CD14-positive monocyte (primary cell): ENCODE results near the gene CAPNS2. TPM values are rescaled to one million over a fixed set of nuclear protein-coding genes. Genes with fewer than 3 reads are reported as not detected.
A peak's percentile ranks its signal among the peaks of the same experiment; 100 is the strongest.

ENCODE experiments used
- DNase-seq, 3 donors: peaks; one replicate each; pipeline ENCODE4 v3.0.0-alpha.2; 2011 to 2022
- H2AFZ ChIP-seq: 2 replicates; pipeline ENCODE4 v1.6.0; 2012; ENCODE audit warnings: mild to moderate bottlenecking, low read depth, low read length, inconsistent platforms; ENCODE audit not compliant: insufficient read depth, poor library complexity, severe bottlenecking
- H3K27ac ChIP-seq, 2 donors: 1 replicate in 1 of 2; 2 replicates in 1 of 2; pipeline ENCODE4 v1.5.1; 2012 to 2013; ENCODE audit warnings: low read length in 2 of 2, control low read depth in 1 of 2, inconsistent platforms in 1 of 2, low read depth in 1 of 2, mild to moderate bottlenecking in 1 of 2
- H3K27me3 ChIP-seq, 2 donors: one replicate each; pipeline versions ENCODE4 v1.6.0 to v1.6.1; 2011 to 2013; ENCODE audit warnings: low read length in 2 of 2; ENCODE audit not compliant: control insufficient read depth in 2 of 2, insufficient read depth in 2 of 2
- H3K36me3 ChIP-seq, 2 donors: replicated peaks in 1 of 2; 1 replicate in 1 of 2; 2 replicates in 1 of 2; pipeline versions ENCODE4 v1.5.1 to v1.6.1; 2012 to 2013; ENCODE audit warnings: low read length in 2 of 2, control low read depth in 1 of 2, inconsistent platforms in 1 of 2, mild to moderate bottlenecking in 1 of 2; ENCODE audit not compliant: insufficient read depth in 2 of 2, control insufficient read depth in 1 of 2
- H3K4me1 ChIP-seq, 2 donors: 1 replicate in 1 of 2; 2 replicates in 1 of 2; pipeline versions ENCODE4 v1.5.1 to v1.6.1; 2012 to 2013; ENCODE audit warnings: low read length in 2 of 2, control low read depth in 1 of 2, inconsistent platforms in 1 of 2, mild to moderate bottlenecking in 1 of 2, moderate library complexity in 1 of 2; ENCODE audit not compliant: insufficient read depth in 2 of 2, control insufficient read depth in 1 of 2
- H3K4me2 ChIP-seq: replicated peaks from 2 replicates; pipeline ENCODE3; 2012; ENCODE audit warnings: low read length, moderate library complexity, mild to moderate bottlenecking; ENCODE audit not compliant: poor library complexity, severe bottlenecking; ENCODE audit errors: extremely low read depth
- H3K4me3 ChIP-seq, 3 experiments: fragments of 200-600 bp in 1 of 3; sonication (generic) in 1 of 3; replicated peaks in 1 of 3; 1 replicate in 2 of 3; 2 replicates in 1 of 3; pipeline ENCODE4 v1.5.1; 2011 to 2013; ENCODE audit warnings: low read length in 3 of 3, mild to moderate bottlenecking in 3 of 3, control low read depth in 2 of 3, low read depth in 2 of 3, inconsistent platforms in 1 of 3, moderate library complexity in 1 of 3
- H3K79me2 ChIP-seq: 2 replicates; pipeline ENCODE4 v1.6.0; 2012; ENCODE audit warnings: mild to moderate bottlenecking, control low read depth, inconsistent platforms, low read length, moderate library complexity; ENCODE audit not compliant: insufficient read depth
- H3K9ac ChIP-seq: 2 replicates; pipeline ENCODE4 v1.6.0; 2017; ENCODE audit warnings: low read length, mild to moderate bottlenecking; ENCODE audit not compliant: insufficient read depth, poor library complexity, severe bottlenecking
- H3K9me3 ChIP-seq, 2 donors: replicated peaks in 1 of 2; 1 replicate in 1 of 2; 2 replicates in 1 of 2; pipeline versions ENCODE4 v1.5.1 to v1.6.1; 2012 to 2013; ENCODE audit warnings: low read length in 2 of 2, control low read depth in 1 of 2; ENCODE audit not compliant: control insufficient read depth in 1 of 2, insufficient read depth in 1 of 2
- H4K20me1 ChIP-seq: 2 replicates; pipeline ENCODE4 v1.6.0; 2012; ENCODE audit warnings: mild to moderate bottlenecking, low read length, control low read depth, moderate library complexity; ENCODE audit not compliant: insufficient read depth
- H3K27ac Mint-ChIP-seq, 7 donors: one replicate each; pipeline ENCODE4 v1.8.0; 2020; ENCODE audit warnings: mild to moderate bottlenecking in 7 of 7, mixed read lengths in 7 of 7, moderate library complexity in 6 of 7, inconsistent platforms in 2 of 7
- H3K27me3 Mint-ChIP-seq, 3 donors: one replicate each; pipeline ENCODE4 v1.8.0; 2021 to 2022; ENCODE audit warnings: low read depth in 3 of 3, mild to moderate bottlenecking in 3 of 3, mixed read lengths in 3 of 3, moderate library complexity in 3 of 3, inconsistent platforms in 1 of 3
- H3K36me3 Mint-ChIP-seq, 2 donors: one replicate each; pipeline ENCODE4 v1.8.0; 2020; ENCODE audit warnings: mixed read lengths in 2 of 2, inconsistent platforms in 1 of 2, mild to moderate bottlenecking in 1 of 2
- H3K4me1 Mint-ChIP-seq: one replicate; pipeline ENCODE4 v1.8.0; 2020; ENCODE audit warnings: mild to moderate bottlenecking, mixed read lengths
- H3K4me3 Mint-ChIP-seq, 2 donors: one replicate each; pipeline ENCODE4 v1.8.0; 2020; ENCODE audit warnings: mild to moderate bottlenecking in 2 of 2, mixed read lengths in 2 of 2, moderate library complexity in 1 of 2
- H3K9me3 Mint-ChIP-seq, 7 donors: one replicate each; pipeline ENCODE4 v1.8.0; 2020 to 2022; ENCODE audit warnings: mixed read lengths in 7 of 7, mild to moderate bottlenecking in 6 of 7, moderate library complexity in 6 of 7, inconsistent platforms in 2 of 7
- CTCF ChIP-seq: fragments of 200-600 bp; IDR thresholded peaks from one replicate; pipeline ENCODE4 v1.8.0; 2022; ENCODE audit warnings: antibody characterized with exemption, mild to moderate bottlenecking
- WGBS: methylation state at CpG from one replicate; pipeline ENCODE4 v1.1.5; 2013; ENCODE audit warnings: missing lambda C conversion rate; ENCODE audit not compliant: insufficient coverage; 5-methylcytosine and 5-hydroxymethylcytosine counted together
- intact Hi-C, 2 donors: fragments of 100-400 bp; cut with micrococcal nuclease; formaldehyde crosslinking; loops; one replicate each; pipeline versions ENCODE4 v1.15.0 to v1.15.1; 2023
- polyA plus RNA-seq, 3 donors: library from polyadenylated mRNA; depleted of rRNA in 1 of 3; unstranded in 2 of 3; stranded (reverse) in 1 of 3; fragments of 300-500 nt in 2 of 3; fragments of >200 nt in 1 of 3; fragmentation: Illumina TruSeq in 2 of 3; gene quantifications; 1 replicate in 2 of 3; 2 replicates in 1 of 3; pipeline ENCODE4 v1.2.3, GENCODE V29; 2012 to 2021

The CAPNS2 gene
- polyA plus RNA-seq, 3 donors = 0.17 to 0.35 TPM; not detected in 1

- peaks cover 17 to 25% of the 10 kb centered on the region in 2 donors for H3K36me3 Mint-ChIP-seq
- Histone ChIP-seq H3K9ac (no peak overlapping the region), H4K20me1 (peaks cover 3% of the 10 kb centered on the region), H3K4me3 (no peak overlapping the region), H3K36me3 (peaks cover 2 to 18% of the 10 kb centered on the region in 2 donors), H3K4me2 (no peak overlapping the region), H3K9me3 (no peaks in the 10 kb centered on the region), H3K27ac (no peak overlapping the region), H3K27me3 (no peaks in the 10 kb centered on the region), H3K4me1 (peaks cover 46 to 56% of the 10 kb centered on the region in 2 donors), H2AFZ (no peak overlapping the region), H3K79me2 (peaks cover 5% of the 10 kb centered on the region)
- H3K9me3 Mint-ChIP-seq = no peaks in the 10 kb centered on the region
- no peak for TF ChIP-seq CTCF
- intact Hi-C loops = no loop called here
- H3K27me3 Mint-ChIP-seq = no peaks in the 10 kb centered on the region
- H3K4me3 Mint-ChIP-seq = no peak overlapping the region
- H3K4me1 Mint-ChIP-seq = peaks cover 58% of the 10 kb centered on the region
- peak overlapping the region in 1 of 7 donors; percentile 74 for H3K27ac Mint-ChIP-seq
- DNase-seq = no peak
- WGBS = 60% methylated on average over 1 of the region's 1 CpG
Observed at GRCh38 chr16:55571191-55571897, 4.9 kb downstream of the CAPNS2 start.

GRCh38 chr16:55572439-55572838 is 6.0 kb downstream of the CAPNS2 start:
- Histone ChIP-seq H2AFZ (no peak overlapping the region), H3K27me3 (no peaks in the 10 kb centered on the region), H3K36me3 (peaks cover 5 to 29% of the 10 kb centered on the region in 2 donors), H3K4me3 (no peak overlapping the region), H3K27ac (no peak overlapping the region), H3K79me2 (peaks cover 5% of the 10 kb centered on the region), H4K20me1 (no peaks in the 10 kb centered on the region), H3K4me1 (peaks cover 42 to 56% of the 10 kb centered on the region in 2 donors), H3K9me3 (no peaks in the 10 kb centered on the region), H3K9ac (no peak overlapping the region), H3K4me2 (no peak overlapping the region)
- intact Hi-C loops = no loop called here
- Mint-ChIP-seq H3K4me3 (no peak overlapping the region), H3K27ac (peak overlapping the region in 3 of 7 donors; percentile 13 to 44 (median 35)), H3K4me1 (peaks cover 47% of the 10 kb centered on the region), H3K36me3 (peaks cover 11 to 18% of the 10 kb centered on the region in 2 donors), H3K27me3 (no peaks in the 10 kb centered on the region), H3K9me3 (no peaks in the 10 kb centered on the region)
- no peak for DNase-seq
- no CpG with 5 or more reads among the region's 4 CpGs for WGBS
- TF ChIP-seq CTCF = no peak
